Trophoblast cell (in vitro differentiated cells and primary cell): ENCODE results near the gene IL2.

Experiments
- DNase-seq, 2 donors: peaks; one replicate each; pipeline ENCODE4 v3.0.0-alpha.2; 2016
- H2AFZ ChIP-seq: 2 replicates; pipeline ENCODE4 v1.6.1; 2013; ENCODE audit warnings: low read length, moderate library complexity, mild to moderate bottlenecking; ENCODE audit not compliant: insufficient read depth, poor library complexity
- H2AK5ac ChIP-seq: 2 replicates; pipeline ENCODE4 v1.6.1; 2013; ENCODE audit warnings: mild to moderate bottlenecking, low read length
- H2BK120ac ChIP-seq: 2 replicates; pipeline ENCODE4 v1.6.1; 2013; ENCODE audit warnings: low read length, mild to moderate bottlenecking, moderate library complexity; ENCODE audit not compliant: insufficient read depth, poor library complexity
- H2BK12ac ChIP-seq: 2 replicates; pipeline ENCODE4 v1.6.1; 2013; ENCODE audit warnings: mild to moderate bottlenecking, low read length, moderate library complexity
- H2BK5ac ChIP-seq: 2 replicates; pipeline ENCODE4 v1.6.1; 2013; ENCODE audit warnings: low read length, low read depth, moderate library complexity, mild to moderate bottlenecking; ENCODE audit not compliant: poor library complexity
- H3K14ac ChIP-seq: 2 replicates; pipeline ENCODE4 v1.6.1; 2013; ENCODE audit warnings: mild to moderate bottlenecking, low read length
- H3K18ac ChIP-seq: 2 replicates; pipeline ENCODE4 v1.6.1; 2013; ENCODE audit warnings: mild to moderate bottlenecking, low read length
- H3K23ac ChIP-seq: 2 replicates; pipeline ENCODE4 v1.6.1; 2013; ENCODE audit warnings: low read length
- H3K27ac ChIP-seq: 2 replicates; pipeline ENCODE4 v1.5.1; 2013; ENCODE audit warnings: low read depth, mild to moderate bottlenecking, inconsistent platforms, low read length, moderate library complexity
- H3K27me3 ChIP-seq: 2 replicates; pipeline ENCODE4 v1.6.1; 2013; ENCODE audit warnings: inconsistent platforms, mild to moderate bottlenecking, low read length, moderate library complexity; ENCODE audit not compliant: insufficient read depth
- H3K36me3 ChIP-seq, 2 experiments: 1 replicate in 1 of 2; 2 replicates in 1 of 2; pipeline ENCODE4 v1.6.1; 2013; ENCODE audit warnings: low read length in 2 of 2, mild to moderate bottlenecking in 2 of 2, moderate library complexity in 1 of 2; ENCODE audit not compliant: insufficient read depth in 2 of 2, control insufficient read depth in 1 of 2
- H3K4ac ChIP-seq: 2 replicates; pipeline ENCODE4 v1.6.1; 2013; ENCODE audit warnings: low read depth, mild to moderate bottlenecking, low read length, moderate library complexity
- H3K4me1 ChIP-seq, 2 experiments: 1 replicate in 1 of 2; 2 replicates in 1 of 2; pipeline ENCODE4 v1.6.1; 2013; ENCODE audit warnings: low read length in 2 of 2, mild to moderate bottlenecking in 2 of 2, moderate library complexity in 1 of 2; ENCODE audit not compliant: insufficient read depth in 2 of 2, control insufficient read depth in 1 of 2
- H3K4me2 ChIP-seq: 2 replicates; pipeline ENCODE4 v1.6.1; 2013; ENCODE audit warnings: inconsistent platforms, mild to moderate bottlenecking, low read length, moderate library complexity
- H3K4me3 ChIP-seq: 2 replicates; pipeline ENCODE4 v1.5.1; 2013; ENCODE audit warnings: mild to moderate bottlenecking, low read depth, low read length, inconsistent platforms
- H3K79me1 ChIP-seq: one replicate; pipeline ENCODE4 v1.6.1; 2013; ENCODE audit warnings: low read length
- H3K79me2 ChIP-seq: 2 replicates; pipeline ENCODE4 v1.6.1; 2013; ENCODE audit warnings: low read length, mild to moderate bottlenecking; ENCODE audit not compliant: control insufficient read depth, insufficient read depth, poor library complexity
- H3K9ac ChIP-seq: 2 replicates; pipeline ENCODE4 v1.6.1; 2013; ENCODE audit warnings: mild to moderate bottlenecking, low read length
- H3K9me3 ChIP-seq: 2 replicates; pipeline ENCODE4 v1.6.1; 2013; ENCODE audit warnings: low read depth, mild to moderate bottlenecking, control low read depth, inconsistent platforms, low read length; ENCODE audit not compliant: insufficient read depth
- H4K12ac ChIP-seq: 2 replicates; pipeline ENCODE4 v1.6.1; 2013; ENCODE audit warnings: low read depth, mild to moderate bottlenecking, low read length, moderate library complexity
- H4K8ac ChIP-seq: 2 replicates; pipeline ENCODE4 v1.6.1; 2013; ENCODE audit warnings: low read depth, mild to moderate bottlenecking, low read length, moderate library complexity
- H4K91ac ChIP-seq: one replicate; pipeline ENCODE4 v1.6.1; 2013; ENCODE audit warnings: low read depth, mild to moderate bottlenecking, low read length, moderate library complexity
- WGBS: extraction: QIAGEN DNeasy Blood & Tissue Kit; methylation state at CpG from one replicate; pipeline ENCODE4 v1.1.7; 2013; ENCODE audit warnings: missing lambda C conversion rate; ENCODE audit not compliant: insufficient read length, insufficient coverage; ENCODE audit errors: extremely low coverage; 5-methylcytosine and 5-hydroxymethylcytosine counted together

Gene IL2

DNA sequence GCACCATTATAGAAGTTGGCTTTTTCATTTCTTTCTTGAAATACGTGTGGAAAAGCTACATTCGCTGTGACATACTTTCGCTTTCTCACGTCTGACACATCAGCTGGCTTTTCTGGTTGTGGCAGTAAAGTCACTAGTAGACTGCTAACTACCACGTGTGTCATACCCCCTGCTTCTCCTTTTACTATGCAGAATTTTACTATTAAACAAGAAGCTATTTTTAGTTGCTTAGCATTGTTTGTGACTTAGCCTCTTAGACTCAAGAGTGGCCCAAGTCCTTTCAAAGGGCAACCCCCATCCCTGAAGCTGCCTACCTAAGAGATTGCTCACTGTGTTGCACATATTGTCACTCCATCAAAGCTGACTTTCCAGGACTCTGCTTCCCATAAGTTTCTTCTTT is 2.1 kb upstream of the IL2 start:
- Histone ChIP-seq H2AK5ac (no peak overlapping the region), H3K27me3 (no peaks in the 10 kb centered on the region), H3K27ac (no peak overlapping the region), H2BK12ac (no peak overlapping the region), H2BK5ac (no peak overlapping the region), H3K4me1 (no peaks in the 10 kb centered on the region), H3K79me2 (no peaks in the 10 kb centered on the region), H3K4me3 (no peak overlapping the region), H3K23ac (no peak overlapping the region), H2BK120ac (no peak overlapping the region), H3K9me3 (no peaks in the 10 kb centered on the region), H3K79me1 (no peaks in the 10 kb centered on the region), H3K9ac (no peak overlapping the region), H2AFZ (no peak overlapping the region), H4K12ac (no peak overlapping the region), H3K4me2 (no peak overlapping the region), H3K14ac (no peak overlapping the region), H3K36me3 (no peaks in the 10 kb centered on the region), H3K4ac (no peak overlapping the region), H3K18ac (no peak overlapping the region), H4K91ac (no peak overlapping the region), H4K8ac (no peak overlapping the region)
- DNase-seq: peak; percentile 81 to 92
- no CpG with 5 or more reads among the region's 5 CpGs for WGBS

DNA sequence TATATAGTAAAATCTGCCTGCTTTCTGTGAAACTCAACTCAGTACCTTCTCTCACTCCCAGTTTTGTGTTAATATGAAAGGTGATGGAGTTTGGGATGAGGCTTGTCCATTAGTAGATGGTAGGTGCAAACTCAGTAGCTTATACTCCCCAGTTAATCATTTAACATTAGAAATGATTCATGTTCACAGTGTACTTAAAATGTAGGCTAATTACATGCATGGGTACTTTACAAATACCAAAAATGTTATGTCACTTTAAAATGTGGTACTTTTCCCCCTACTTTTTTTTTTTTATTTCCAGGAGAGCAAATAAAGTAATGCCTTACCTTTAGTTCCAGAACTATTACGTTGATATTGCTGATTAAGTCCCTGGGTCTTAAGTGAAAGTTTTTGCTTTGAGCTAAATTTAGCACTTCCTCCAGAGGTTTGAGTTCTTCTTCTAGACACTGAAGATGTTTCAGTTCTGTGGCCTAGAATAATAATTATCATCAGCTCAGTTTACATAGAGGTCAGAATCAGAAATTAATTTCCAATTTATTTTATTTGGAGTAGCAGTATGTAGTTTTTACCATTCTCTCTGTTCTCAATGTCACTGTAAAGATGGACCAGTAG is 3.0 kb downstream of the IL2 start:
- H2BK5ac ChIP-seq: no peak overlapping the region
- H3K18ac ChIP-seq: no peak overlapping the region
- no peak overlapping the region for H2AFZ ChIP-seq
- H2BK12ac ChIP-seq: no peak overlapping the region
- H3K9ac ChIP-seq: no peak overlapping the region
- H3K36me3 ChIP-seq: no peaks in the 10 kb centered on the region
- H3K4me2 ChIP-seq: no peak overlapping the region
- H3K9me3 ChIP-seq: no peaks in the 10 kb centered on the region
- H3K4ac ChIP-seq: no peak overlapping the region
- no peaks in the 10 kb centered on the region for H3K79me1 ChIP-seq
- H4K91ac ChIP-seq: no peak overlapping the region
- H4K12ac ChIP-seq: no peak overlapping the region
- no peaks in the 10 kb centered on the region for H3K4me1 ChIP-seq
- no peak overlapping the region for H3K23ac ChIP-seq
- H3K27me3 ChIP-seq: no peaks in the 10 kb centered on the region
- no CpG with 5 or more reads among the region's 1 CpG for WGBS
- H3K14ac ChIP-seq: no peak overlapping the region
- no peak overlapping the region for H3K4me3 ChIP-seq
- no peak overlapping the region for H3K27ac ChIP-seq
- no peaks in the 10 kb centered on the region for H3K79me2 ChIP-seq
- no peak overlapping the region for H2BK120ac ChIP-seq
- DNase-seq: no peak
- no peak overlapping the region for H2AK5ac ChIP-seq
- no peak overlapping the region for H4K8ac ChIP-seq

DNA sequence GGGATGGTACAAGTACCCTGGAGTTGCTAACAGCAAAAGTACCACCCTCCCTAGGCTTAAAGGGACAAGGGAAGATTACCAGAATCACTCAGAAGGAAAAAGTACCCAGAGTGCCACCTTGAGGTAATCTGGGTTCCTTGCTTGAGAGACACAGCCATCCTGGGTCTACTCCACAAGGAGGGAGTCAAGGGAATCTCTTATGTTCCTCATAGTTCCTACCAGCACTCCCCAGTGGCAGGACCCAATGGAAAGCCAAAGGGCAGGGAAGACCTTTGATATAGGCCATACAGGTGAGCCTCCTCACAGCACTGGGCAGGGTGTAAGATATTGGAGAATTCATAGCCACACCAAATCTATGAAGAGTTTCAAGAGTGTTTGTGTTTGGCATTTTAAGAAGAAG is 5.7 kb downstream of the IL2 start:
- no peaks in the 10 kb centered on the region for H3K36me3 ChIP-seq
- H2AFZ ChIP-seq: no peak overlapping the region
- H2BK120ac ChIP-seq: no peak overlapping the region
- no peaks in the 10 kb centered on the region for H3K9me3 ChIP-seq
- H3K4ac ChIP-seq: no peak overlapping the region
- H2AK5ac ChIP-seq: no peak overlapping the region
- H2BK5ac ChIP-seq: no peak overlapping the region
- no peaks in the 10 kb centered on the region for H3K79me2 ChIP-seq
- H3K79me1 ChIP-seq: no peaks in the 10 kb centered on the region
- H3K4me1 ChIP-seq: no peaks in the 10 kb centered on the region
- no peak overlapping the region for H3K4me2 ChIP-seq
- no peak overlapping the region for H3K9ac ChIP-seq
- H3K23ac ChIP-seq: no peak overlapping the region
- H3K27ac ChIP-seq: no peak overlapping the region
- H3K18ac ChIP-seq: no peak overlapping the region
- no peak overlapping the region for H4K91ac ChIP-seq
- H2BK12ac ChIP-seq: no peak overlapping the region
- no peak overlapping the region for H3K4me3 ChIP-seq
- no peak overlapping the region for H4K8ac ChIP-seq
- H3K27me3 ChIP-seq: no peaks in the 10 kb centered on the region
- no peak overlapping the region for H3K14ac ChIP-seq
- peak in 1 of 2 donors; percentile 43 for DNase-seq
- no peak overlapping the region for H4K12ac ChIP-seq

DNA sequence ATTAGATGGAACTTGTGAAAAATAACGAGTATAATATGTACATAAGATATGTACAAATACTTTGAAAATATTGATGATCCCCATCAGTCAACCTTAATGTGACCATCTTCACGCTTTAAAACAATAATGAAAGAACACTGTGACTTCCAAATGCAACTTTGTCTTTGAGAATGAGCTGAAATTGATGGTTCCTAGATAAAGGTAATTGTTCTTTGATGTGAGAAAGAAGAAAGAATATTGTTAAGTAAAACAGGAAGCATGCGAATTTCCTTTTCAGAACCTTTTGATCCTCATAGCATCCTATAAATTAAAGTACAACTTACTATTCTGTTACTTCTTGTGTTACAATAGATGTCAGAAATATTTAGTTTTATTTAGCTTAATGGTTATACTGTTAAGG is 22.2 kb downstream of the IL2 start:
- no peaks in the 10 kb centered on the region for H3K27me3 ChIP-seq
- no peak overlapping the region for H3K23ac ChIP-seq
- H3K9ac ChIP-seq: no peak overlapping the region
- H3K14ac ChIP-seq: no peak overlapping the region
- H3K9me3 ChIP-seq: no peaks in the 10 kb centered on the region
- no peak overlapping the region for H3K4me2 ChIP-seq
- H3K36me3 ChIP-seq: no peaks in the 10 kb centered on the region
- no peak overlapping the region for H2BK120ac ChIP-seq
- no peak overlapping the region for H4K12ac ChIP-seq
- H2AFZ ChIP-seq: no peak overlapping the region
- H4K91ac ChIP-seq: no peak overlapping the region
- H2BK5ac ChIP-seq: no peak overlapping the region
- no peak overlapping the region for H3K18ac ChIP-seq
- no peak for DNase-seq
- H4K8ac ChIP-seq: no peak overlapping the region
- H3K4me3 ChIP-seq: no peak overlapping the region
- H2BK12ac ChIP-seq: no peak overlapping the region
- H3K4me1 ChIP-seq: no peaks in the 10 kb centered on the region
- H3K27ac ChIP-seq: no peak overlapping the region
- H3K79me2 ChIP-seq: no peaks in the 10 kb centered on the region
- no CpG with 5 or more reads among the region's 3 CpGs for WGBS
- no peaks in the 10 kb centered on the region for H3K79me1 ChIP-seq
- H3K4ac ChIP-seq: no peak overlapping the region
- no peak overlapping the region for H2AK5ac ChIP-seq
